Ovary (tissue), 9 donors: ENCODE results near the gene CRB1. TPM values are rescaled to one million over a fixed set of nuclear protein-coding genes. Genes with fewer than 3 reads are reported as not detected.
A peak's percentile ranks its signal among the peaks of the same experiment; 100 is the strongest.

ENCODE experiments used
- DNase-seq, 5 donors: peaks; one replicate each; pipeline ENCODE4 v3.0.0-alpha.2; 2019 to 2020
- H3K27ac ChIP-seq, 2 donors: fragments of 200-600 bp; one replicate each; pipeline versions ENCODE4 v1.5.1 to v1.8.0; 2019 to 2022
- H3K27me3 ChIP-seq: fragments of 200-600 bp; one replicate; pipeline ENCODE4 v1.8.0; 2022
- H3K36me3 ChIP-seq: fragments of 200-600 bp; sonication (generic); one replicate; pipeline ENCODE4 v1.5.1; 2019
- H3K4me1 ChIP-seq: one replicate; pipeline ENCODE4 v1.8.1; 2013; ENCODE audit warnings: mild to moderate bottlenecking, moderate library complexity; ENCODE audit not compliant: insufficient read depth
- H3K4me3 ChIP-seq: fragments of 200-600 bp; sonication (generic); one replicate; pipeline ENCODE4 v1.5.1; 2017
- H3K9me3 ChIP-seq, 2 donors: fragments of 200-600 bp in 1 of 2; sonication (generic) in 1 of 2; one replicate each; pipeline versions ENCODE4 v1.5.1 to v1.8.1; 2013 to 2019; ENCODE audit warnings: mild to moderate bottlenecking in 1 of 2, moderate library complexity in 1 of 2
- CTCF ChIP-seq, 3 donors: fragments of 450-650 bp in 2 of 3; fragments of 200-600 bp in 1 of 3; IDR thresholded peaks; one replicate each; pipeline versions ENCODE4 v1.5.1 to v1.8.0; 2016 to 2022; ENCODE audit warnings: antibody characterized with exemption in 3 of 3, mild to moderate bottlenecking in 1 of 3
- EP300 ChIP-seq: sonication (generic); formaldehyde crosslinking; IDR thresholded peaks from one replicate; pipeline ENCODE4 v1.6.1; 2017; ENCODE audit warnings: antibody characterized with exemption
- POLR2A ChIP-seq: fragments of 450-650 bp; IDR thresholded peaks from one replicate; pipeline ENCODE4 v1.6.1; 2017; ENCODE audit warnings: antibody characterized with exemption, mild to moderate bottlenecking, moderate library complexity
- WGBS, 3 donors: extraction: QIAGEN DNeasy Blood & Tissue Kit in 1 of 3; methylation state at CpG; one replicate each; pipeline versions ENCODE4 v1.1.5 to v1.1.7; 2013 to 2017; 5-methylcytosine and 5-hydroxymethylcytosine counted together
- intact Hi-C, 4 donors: fragments of 100-400 bp; cut with DNase I; formaldehyde crosslinking; loops; one replicate each; pipeline versions ENCODE4 v1.11.0 to v1.15.1; 2022 to 2023
- polyA plus RNA-seq, 2 donors: library from polyadenylated mRNA; stranded (reverse); fragments of 200-250 nt in 1 of 2; fragments of 350-450 nt in 1 of 2; fragmentation: Illumina TruSeq in 1 of 2; extraction: RNeasy Lipid Tissue Mini Kit (QIAGEN cat#74804) in 1 of 2; gene quantifications; one replicate each; pipeline ENCODE4 v1.2.3, GENCODE V29; 2013 to 2014
- total RNA-seq, 7 donors: library from RNA; depleted of rRNA in 2 of 7; stranded (reverse); fragments of >200 nt in 2 of 7; fragmentation: NEBNext Ultra II Directional in 3 of 7; extraction: Animal tissue kit (Norgen Biotek cat#: 25700) in 3 of 7; gene quantifications; one replicate each; pipeline versions ENCODE4 v1.1.0 to v1.2.4, GENCODE V29; 2016 to 2023
- donor health status: DM: no; HTN: no; CAD: no; lungs with moderate emphysema.
- donor health status: DM: no; HTN: no; CAD: no.
- donor health status: Bipolar disorder and iron deficiency.
- donor health status: DM: yes; HTN: yes; CAD: no.
- donor health status: DM: no; HTN: no; CAD: no.
- donor health status: DM: yes; HTN: yes; CAD: no.

CRB1 gene
- total and polyA plus RNA-seq, 9 donors, result 0.60 to 4.0 (median 1.1) TPM

- intact Hi-C loops, result no loop called here
- Histone ChIP-seq H3K27me3 (no peaks in the 10 kb centered on the region), H3K4me3 (no peak overlapping the region), H3K4me1 (peaks cover 2% of the 10 kb centered on the region), H3K27ac (no peak overlapping the region), H3K36me3 (no peaks in the 10 kb centered on the region), H3K9me3 (no peaks in the 10 kb centered on the region)
- 96 to 100% (median 96%) methylated on average over 1 of the region's 1 CpG for WGBS, 3 donors
- no peak for DNase-seq
- TF ChIP-seq EP300 (no peak), CTCF (IDR thresholded peaks at IDR 0.05) (no peak), POLR2A (no peak)
Measured at GRCh38 chr1:197453376-197454058, 185.5 kb downstream of the CRB1 start.

- no peaks in the 10 kb centered on the region for H3K9me3 ChIP-seq
- no peaks in the 10 kb centered on the region for H3K27me3 ChIP-seq
- no peak for TF ChIP-seq POLR2A
- no peak for TF ChIP-seq EP300
- no peak for TF ChIP-seq CTCF (IDR thresholded peaks at IDR 0.05)
- no peak for DNase-seq
- H3K36me3 ChIP-seq, result no peaks in the 10 kb centered on the region
- no peak overlapping the region for H3K27ac ChIP-seq
- H3K4me1 ChIP-seq, result peaks cover 4% of the 10 kb centered on the region
- 95% methylated on average over 5 of the region's 5 CpGs for WGBS, 3 donors
- no peak overlapping the region for H3K4me3 ChIP-seq
- intact Hi-C loops, result no loop called here
Measured at GRCh38 chr1:197462539-197462938, 194.5 kb downstream of the CRB1 start.

GRCh38 chr1:197463142-197463541 is 195.1 kb downstream of the CRB1 start:
- no peak for DNase-seq
- TF ChIP-seq POLR2A (no peak), CTCF (IDR thresholded peaks at IDR 0.05) (no peak), EP300 (no peak)
- Histone ChIP-seq H3K27me3 (no peaks in the 10 kb centered on the region), H3K27ac (peak overlapping the region; percentile 41 to 81), H3K36me3 (no peaks in the 10 kb centered on the region), H3K4me1 (peaks cover 6% of the 10 kb centered on the region), H3K9me3 (no peaks in the 10 kb centered on the region), H3K4me3 (no peak overlapping the region)
- intact Hi-C loops, result no loop called here

GRCh38 chr1:197464044-197464443 is 196.0 kb downstream of the CRB1 start:
- Histone ChIP-seq H3K4me3 (no peak overlapping the region), H3K9me3 (no peaks in the 10 kb centered on the region), H3K27ac (peak overlapping the region in 1 of 2 donors; percentile 81), H3K27me3 (no peaks in the 10 kb centered on the region), H3K36me3 (no peaks in the 10 kb centered on the region), H3K4me1 (peaks cover 4% of the 10 kb centered on the region)
- 3 to 4% (median 4%) methylated on average over 7 of the region's 7 CpGs for WGBS, 3 donors
- TF ChIP-seq EP300 (no peak), CTCF (IDR thresholded peaks at IDR 0.05) (peak in 1 of 3 donors; percentile 9)
- intact Hi-C loops, result no loop called here
- peak; percentile 59 to 80 (median 65) for DNase-seq
